Astrocyte (in vitro differentiated cells and primary cell): ENCODE measurements around the gene CCDC87. TPM values are rescaled to one million over a fixed set of nuclear protein-coding genes. Genes with fewer than 3 reads are reported as not detected.

ENCODE experiments used
- DNase-seq: peaks from one replicate; pipeline ENCODE4 v3.0.0-alpha.2; 2010; ENCODE audit warnings: low read depth
- FAIRE-seq: peaks from 2 replicates; lab custom pipeline; 2011; peaks lifted over from hg19 to GRCh38; lab: Jason Lieb, UNC
- H2AFZ ChIP-seq: 2 replicates; pipeline ENCODE4 v1.6.0; 2012; ENCODE audit warnings: low read depth, low read length, inconsistent platforms
- H3K27ac ChIP-seq: 2 replicates; pipeline ENCODE4 v1.5.1; 2011; ENCODE audit warnings: low read depth, low read length, inconsistent platforms
- H3K27me3 ChIP-seq: 2 replicates; pipeline ENCODE4 v1.6.0; 2011; ENCODE audit warnings: low read length, inconsistent platforms; ENCODE audit not compliant: insufficient read depth
- H3K36me3 ChIP-seq: 2 replicates; pipeline ENCODE4 v1.5.1; 2011; ENCODE audit warnings: low read length, inconsistent platforms; ENCODE audit not compliant: insufficient read depth
- H3K4me1 ChIP-seq: 2 replicates; pipeline ENCODE4 v1.5.1; 2011; ENCODE audit warnings: low read length, inconsistent platforms; ENCODE audit not compliant: insufficient read depth
- H3K4me2 ChIP-seq: 2 replicates; pipeline ENCODE4 v1.6.0; 2012; ENCODE audit warnings: low read length, inconsistent platforms
- H3K4me3 ChIP-seq: 2 replicates; pipeline ENCODE4 v1.5.1; 2011; ENCODE audit warnings: low read depth, mild to moderate bottlenecking, low read length, inconsistent platforms; ENCODE audit not compliant: insufficient read depth
- H3K79me2 ChIP-seq: 2 replicates; pipeline ENCODE4 v1.6.0; 2012; ENCODE audit warnings: mild to moderate bottlenecking, low read length, inconsistent platforms; ENCODE audit not compliant: insufficient read depth
- H3K9ac ChIP-seq: 2 replicates; pipeline ENCODE4 v1.6.0; 2012; ENCODE audit warnings: mild to moderate bottlenecking, low read length, inconsistent platforms
- H3K9me3 ChIP-seq: 2 replicates; pipeline ENCODE4 v1.5.1; 2012; ENCODE audit warnings: low read depth, mild to moderate bottlenecking, low read length, inconsistent platforms; ENCODE audit not compliant: insufficient read depth
- H4K20me1 ChIP-seq: 2 replicates; pipeline ENCODE4 v1.6.0; 2012; ENCODE audit warnings: low read length, inconsistent platforms; ENCODE audit not compliant: insufficient read depth
- H3K27ac Mint-ChIP-seq: one replicate; pipeline ENCODE4 v1.8.0; 2021; ENCODE audit warnings: mild to moderate bottlenecking, mixed read lengths; ENCODE audit not compliant: unreplicated experiment
- H3K27me3 Mint-ChIP-seq: one replicate; pipeline ENCODE4 v1.8.0; 2021; ENCODE audit warnings: low read depth, mixed read lengths; ENCODE audit not compliant: unreplicated experiment
- H3K36me3 Mint-ChIP-seq: one replicate; pipeline ENCODE4 v1.8.0; 2021; ENCODE audit warnings: low read depth, mixed read lengths; ENCODE audit not compliant: unreplicated experiment
- H3K4me1 Mint-ChIP-seq: one replicate; pipeline ENCODE4 v1.8.0; 2021; ENCODE audit warnings: low read depth, mixed read lengths; ENCODE audit not compliant: unreplicated experiment
- H3K4me3 Mint-ChIP-seq: one replicate; pipeline ENCODE4 v1.8.0; 2021; ENCODE audit warnings: mild to moderate bottlenecking, moderate library complexity, mixed read lengths; ENCODE audit not compliant: unreplicated experiment
- H3K9me3 Mint-ChIP-seq: one replicate; pipeline ENCODE4 v1.8.0; 2021; ENCODE audit warnings: mild to moderate bottlenecking, mixed read lengths; ENCODE audit not compliant: unreplicated experiment
- CTCF ChIP-seq: IDR thresholded peaks from 2 replicates; pipeline ENCODE4 v1.5.1; 2011; ENCODE audit warnings: low read depth, mild to moderate bottlenecking, inconsistent platforms, low read length, moderate library complexity; ENCODE audit not compliant: insufficient read depth
- EZH2 ChIP-seq: IDR thresholded peaks from 2 replicates; pipeline ENCODE4 v1.6.1; 2012; ENCODE audit warnings: mild to moderate bottlenecking, low read length, inconsistent platforms; ENCODE audit not compliant: insufficient read depth
- total RNA-seq: library from RNA; stranded (reverse); gene quantifications from 2 replicates; pipeline ENCODE4 v1.2.1, GENCODE V29; 2021

The CCDC87 gene
- total RNA-seq, 1 donor from 2014 or later, result 0.34 TPM

- Mint-ChIP-seq H3K27me3 (peaks cover 27% of the 10 kb centered on the region), H3K4me3 (no peak overlapping the region)
These were observed 45.2 kb downstream of the CCDC87 start for GRCh38 chr11:66547662-66548009.

GRCh38 chr11:66546966-66547661 lies 45.7 kb downstream of the CCDC87 start:
- no peaks in the 10 kb centered on the region for H3K9me3 ChIP-seq
- DNase-seq, result no peak
- peak overlapping the region; percentile 34 for H3K4me3 Mint-ChIP-seq
- peaks cover 2% of the 10 kb centered on the region for H3K27me3 ChIP-seq
- peaks cover 5% of the 10 kb centered on the region for H3K4me1 Mint-ChIP-seq
- H2AFZ ChIP-seq, result no peak overlapping the region
- H3K79me2 ChIP-seq, result no peaks in the 10 kb centered on the region
- no peak for TF ChIP-seq EZH2
- TF ChIP-seq CTCF, result no peak
- H3K9ac ChIP-seq, result no peak overlapping the region
- peaks cover 8% of the 10 kb centered on the region for H3K36me3 Mint-ChIP-seq
- H3K9me3 Mint-ChIP-seq, result no peaks in the 10 kb centered on the region
- H3K27ac ChIP-seq, result no peak overlapping the region
- no peak for FAIRE-seq
- H3K27me3 Mint-ChIP-seq, result peaks cover 30% of the 10 kb centered on the region
- peaks cover 28% of the 10 kb centered on the region for H3K4me1 ChIP-seq
- no peak overlapping the region for H3K4me3 ChIP-seq
- peak overlapping the region; percentile 88 for H3K4me2 ChIP-seq
- H3K36me3 ChIP-seq, result no peaks in the 10 kb centered on the region
- peaks cover 7% of the 10 kb centered on the region for H4K20me1 ChIP-seq
- H3K27ac Mint-ChIP-seq, result no peak overlapping the region

More at GRCh38 chr11:66547662-66548009, 45.2 kb downstream of the CCDC87 start:
- TF ChIP-seq EZH2, result no peak
- no peak for DNase-seq
- Histone ChIP-seq H3K9ac (no peak overlapping the region), H3K36me3 (no peaks in the 10 kb centered on the region), H3K4me1 (peaks cover 23% of the 10 kb centered on the region), H4K20me1 (peaks cover 7% of the 10 kb centered on the region), H3K27ac (no peak overlapping the region), H3K4me3 (no peak overlapping the region), H3K4me2 (no peak overlapping the region), H3K27me3 (peaks cover 2% of the 10 kb centered on the region), H3K79me2 (no peaks in the 10 kb centered on the region), H2AFZ (no peak overlapping the region), H3K9me3 (no peaks in the 10 kb centered on the region)
- H3K9me3 Mint-ChIP-seq, result no peaks in the 10 kb centered on the region
- H3K36me3 Mint-ChIP-seq, result peaks cover 4% of the 10 kb centered on the region
- H3K4me1 Mint-ChIP-seq, result peaks cover under 1% of the 10 kb centered on the region
- FAIRE-seq, result no peak
- H3K27ac Mint-ChIP-seq, result no peak overlapping the region

GRCh38 chr11:66546368-66546965 lies 46.4 kb downstream of the CCDC87 start, which contains the start of gene ACTN3:
ACTN3 (plus strand) TSS chr11:66546903; CDS start chr11:66546938, 35 bp downstream.
- DNase-seq (peak; percentile 11), FAIRE-seq (no peak)
- H3K27me3 Mint-ChIP-seq, result peaks cover 30% of the 10 kb centered on the region
- no peaks in the 10 kb centered on the region for H3K9me3 ChIP-seq
- no peaks in the 10 kb centered on the region for H3K79me2 ChIP-seq
- no peaks in the 10 kb centered on the region for H3K36me3 ChIP-seq
- peak within 1 kb of the TSS; percentile 88 for H3K4me2 ChIP-seq
- peaks cover 2% of the 10 kb centered on the region for H3K27me3 ChIP-seq
- H3K4me3 ChIP-seq, result peak within 1 kb of the TSS; percentile 66
- H2AFZ ChIP-seq, result peak within 1 kb of the TSS; percentile 78
- H3K9ac ChIP-seq, result peak within 1 kb of the TSS; percentile 84
- peaks cover 7% of the 10 kb centered on the region for H4K20me1 ChIP-seq
- TF ChIP-seq EZH2 (no peak), CTCF (no peak)
- H3K36me3 Mint-ChIP-seq, result peaks cover 12% of the 10 kb centered on the region
- H3K4me1 ChIP-seq, result peaks cover 28% of the 10 kb centered on the region
- peaks cover 6% of the 10 kb centered on the region for H3K4me1 Mint-ChIP-seq
- H3K4me3 Mint-ChIP-seq, result peak within 1 kb of the TSS; percentile 76
- peak within 1 kb of the TSS; percentile 57 for H3K27ac ChIP-seq
- no peaks in the 10 kb centered on the region for H3K9me3 Mint-ChIP-seq
- no peak within 1 kb of the TSS for H3K27ac Mint-ChIP-seq
